ENCODE measurements around the gene ACSF3. TPM values are rescaled to one million over a fixed set of nuclear protein-coding genes. Genes with fewer than 3 reads are reported as not detected.

ACSF3 gene
- total RNA-seq, 1 experiment from 2014 or later: 30.8 TPM

DNA sequence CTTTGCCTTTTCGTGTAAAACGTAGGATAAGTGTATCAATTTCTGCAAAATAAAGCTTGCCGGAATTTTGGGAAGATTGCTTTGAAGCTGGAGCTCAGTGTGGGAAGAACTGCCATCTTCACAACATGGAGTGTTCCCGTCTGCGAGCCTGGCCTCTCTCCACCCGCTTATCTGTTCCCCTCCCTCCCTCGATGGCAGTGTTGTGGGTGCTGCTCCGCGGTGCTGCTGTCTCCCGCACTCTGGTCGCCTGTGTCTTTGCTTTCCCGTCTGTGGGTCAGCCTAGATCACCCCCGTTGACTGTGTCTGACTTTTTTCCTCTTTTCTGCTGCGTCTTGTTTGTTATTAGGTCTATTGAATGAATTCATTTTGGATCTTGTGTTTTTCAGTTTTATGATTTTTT is 17.0 kb downstream of the ACSF3 start:
- ChIA-PET POLR2A (no interaction called here), CTCF (no interaction called here)
- no peaks in the 10 kb centered on the region for H3K27me3 ChIP-seq (ENCODE audit: control insufficient read depth, insufficient read depth, low read length)
- H3K36me3 ChIP-seq (ENCODE audit: control insufficient read depth, insufficient read depth, low read length): no peaks in the 10 kb centered on the region
- TF ChIP-seq, protein P1, sequence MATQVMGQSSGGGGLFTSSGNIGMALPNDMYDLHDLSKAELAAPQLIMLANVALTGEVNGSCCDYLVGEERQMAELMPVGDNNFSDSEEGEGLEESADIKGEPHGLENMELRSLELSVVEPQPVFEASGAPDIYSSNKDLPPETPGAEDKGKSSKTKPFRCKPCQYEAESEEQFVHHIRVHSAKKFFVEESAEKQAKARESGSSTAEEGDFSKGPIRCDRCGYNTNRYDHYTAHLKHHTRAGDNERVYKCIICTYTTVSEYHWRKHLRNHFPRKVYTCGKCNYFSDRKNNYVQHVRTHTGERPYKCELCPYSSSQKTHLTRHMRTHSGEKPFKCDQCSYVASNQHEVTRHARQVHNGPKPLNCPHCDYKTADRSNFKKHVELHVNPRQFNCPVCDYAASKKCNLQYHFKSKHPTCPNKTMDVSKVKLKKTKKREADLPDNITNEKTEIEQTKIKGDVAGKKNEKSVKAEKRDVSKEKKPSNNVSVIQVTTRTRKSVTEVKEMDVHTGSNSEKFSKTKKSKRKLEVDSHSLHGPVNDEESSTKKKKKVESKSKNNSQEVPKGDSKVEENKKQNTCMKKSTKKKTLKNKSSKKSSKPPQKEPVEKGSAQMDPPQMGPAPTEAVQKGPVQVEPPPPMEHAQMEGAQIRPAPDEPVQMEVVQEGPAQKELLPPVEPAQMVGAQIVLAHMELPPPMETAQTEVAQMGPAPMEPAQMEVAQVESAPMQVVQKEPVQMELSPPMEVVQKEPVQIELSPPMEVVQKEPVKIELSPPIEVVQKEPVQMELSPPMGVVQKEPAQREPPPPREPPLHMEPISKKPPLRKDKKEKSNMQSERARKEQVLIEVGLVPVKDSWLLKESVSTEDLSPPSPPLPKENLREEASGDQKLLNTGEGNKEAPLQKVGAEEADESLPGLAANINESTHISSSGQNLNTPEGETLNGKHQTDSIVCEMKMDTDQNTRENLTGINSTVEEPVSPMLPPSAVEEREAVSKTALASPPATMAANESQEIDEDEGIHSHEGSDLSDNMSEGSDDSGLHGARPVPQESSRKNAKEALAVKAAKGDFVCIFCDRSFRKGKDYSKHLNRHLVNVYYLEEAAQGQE (IDR thresholded peaks at IDR 0.05; ENCODE audit: insufficient read depth in 1 of 2, low read depth in 2 of 2, low read length in 1 of 2): no peak
- TF ChIP-seq, protein P2, sequence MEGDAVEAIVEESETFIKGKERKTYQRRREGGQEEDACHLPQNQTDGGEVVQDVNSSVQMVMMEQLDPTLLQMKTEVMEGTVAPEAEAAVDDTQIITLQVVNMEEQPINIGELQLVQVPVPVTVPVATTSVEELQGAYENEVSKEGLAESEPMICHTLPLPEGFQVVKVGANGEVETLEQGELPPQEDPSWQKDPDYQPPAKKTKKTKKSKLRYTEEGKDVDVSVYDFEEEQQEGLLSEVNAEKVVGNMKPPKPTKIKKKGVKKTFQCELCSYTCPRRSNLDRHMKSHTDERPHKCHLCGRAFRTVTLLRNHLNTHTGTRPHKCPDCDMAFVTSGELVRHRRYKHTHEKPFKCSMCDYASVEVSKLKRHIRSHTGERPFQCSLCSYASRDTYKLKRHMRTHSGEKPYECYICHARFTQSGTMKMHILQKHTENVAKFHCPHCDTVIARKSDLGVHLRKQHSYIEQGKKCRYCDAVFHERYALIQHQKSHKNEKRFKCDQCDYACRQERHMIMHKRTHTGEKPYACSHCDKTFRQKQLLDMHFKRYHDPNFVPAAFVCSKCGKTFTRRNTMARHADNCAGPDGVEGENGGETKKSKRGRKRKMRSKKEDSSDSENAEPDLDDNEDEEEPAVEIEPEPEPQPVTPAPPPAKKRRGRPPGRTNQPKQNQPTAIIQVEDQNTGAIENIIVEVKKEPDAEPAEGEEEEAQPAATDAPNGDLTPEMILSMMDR (IDR thresholded peaks at IDR 0.05): no peak
- TF ChIP-seq SIN3A (IDR thresholded peaks at IDR 0.05; ENCODE audit: borderline replicate concordance, insufficient read depth, low read depth, low read length): no peak
- TF ChIP-seq POLR2AphosphoS5 (IDR thresholded peaks at IDR 0.05; ENCODE audit: low read depth, low read length): no peak
- no peak for TF ChIP-seq TCF7L2 (IDR thresholded peaks at IDR 0.05; ENCODE audit: low read depth, low read length)
- no TSS peak for BruUV-seq (replicated peaks)
- no peaks in the 10 kb centered on the region for H3K9me3 ChIP-seq (ENCODE audit: control insufficient read depth, insufficient read depth, low read depth, low read length)
- H3K27ac ChIP-seq (ENCODE audit: low read length): no peak overlapping the region
- no peak for ATAC-seq
- no peaks in the 10 kb centered on the region for H3K4me1 ChIP-seq (ENCODE audit: control insufficient read depth, insufficient read depth, low read length)
- DNase-seq (ENCODE audit: low read depth, low spot score): no peak
- no peak overlapping the region for H3K4me3 ChIP-seq (ENCODE audit: low read depth in 2 of 2, low read length in 2 of 2)
- in situ Hi-C loops (cut with HindIII; ENCODE audit: low pct_unique_long_range_greater_than_20kb, low sequenced_read_pairs) (no loop called here), intact Hi-C loops (cut with micrococcal nuclease; ENCODE audit: unreplicated experiment) (no loop called here)

DNA sequence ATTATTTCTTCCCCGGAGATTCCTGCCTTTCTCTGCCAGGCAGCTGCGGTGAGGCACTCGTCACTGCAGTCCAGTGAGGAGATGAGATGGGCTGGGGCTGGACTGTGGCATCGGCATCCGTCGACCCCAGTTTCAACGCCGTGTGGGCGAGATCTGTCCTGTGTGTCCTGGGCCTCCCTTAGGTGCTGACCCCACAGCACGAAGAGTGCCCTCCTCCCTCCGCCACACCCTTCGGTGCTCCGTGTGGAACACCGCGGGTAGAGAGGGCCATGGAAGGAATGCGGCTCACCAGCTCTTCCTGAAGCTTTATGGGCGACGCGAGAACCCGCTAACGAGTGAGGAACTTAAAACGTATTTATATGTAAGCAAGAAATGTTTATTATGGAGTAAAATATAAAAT is 17.6 kb downstream of the ACSF3 start:
- ChIA-PET POLR2A (no interaction called here), CTCF (no interaction called here)
- H3K4me1 ChIP-seq (ENCODE audit: control insufficient read depth, insufficient read depth, low read length): no peaks in the 10 kb centered on the region
- no peaks in the 10 kb centered on the region for H3K9me3 ChIP-seq (ENCODE audit: control insufficient read depth, insufficient read depth, low read depth, low read length)
- no peak for TF ChIP-seq TCF7L2 (IDR thresholded peaks at IDR 0.05; ENCODE audit: low read depth, low read length)
- TF ChIP-seq, protein P1 (IDR thresholded peaks at IDR 0.05; ENCODE audit: insufficient read depth in 1 of 2, low read depth in 2 of 2, low read length in 1 of 2): no peak
- TF ChIP-seq SIN3A (IDR thresholded peaks at IDR 0.05; ENCODE audit: borderline replicate concordance, insufficient read depth, low read depth, low read length): no peak
- TF ChIP-seq POLR2AphosphoS5 (IDR thresholded peaks at IDR 0.05; ENCODE audit: low read depth, low read length): no peak
- TF ChIP-seq, protein P2 (IDR thresholded peaks at IDR 0.05): no peak
- ATAC-seq (no peak), DNase-seq (ENCODE audit: low read depth, low spot score) (no peak)
- H3K4me3 ChIP-seq (ENCODE audit: low read depth in 2 of 2, low read length in 2 of 2): no peak overlapping the region
- intact Hi-C loops (cut with micrococcal nuclease; ENCODE audit: unreplicated experiment) (no loop called here), in situ Hi-C loops (cut with HindIII; ENCODE audit: low pct_unique_long_range_greater_than_20kb, low sequenced_read_pairs) (no loop called here)
- no peaks in the 10 kb centered on the region for H3K27me3 ChIP-seq (ENCODE audit: control insufficient read depth, insufficient read depth, low read length)
- no TSS peak for BruUV-seq (replicated peaks)
- no peak overlapping the region for H3K27ac ChIP-seq (ENCODE audit: low read length)
- H3K36me3 ChIP-seq (ENCODE audit: control insufficient read depth, insufficient read depth, low read length): no peaks in the 10 kb centered on the region

All from Panc1 (cell line).